ENCODE data around the gene DAAM2.
A peak's percentile ranks its signal among the peaks of the same experiment; 100 is the strongest.

Gene DAAM2

DNA sequence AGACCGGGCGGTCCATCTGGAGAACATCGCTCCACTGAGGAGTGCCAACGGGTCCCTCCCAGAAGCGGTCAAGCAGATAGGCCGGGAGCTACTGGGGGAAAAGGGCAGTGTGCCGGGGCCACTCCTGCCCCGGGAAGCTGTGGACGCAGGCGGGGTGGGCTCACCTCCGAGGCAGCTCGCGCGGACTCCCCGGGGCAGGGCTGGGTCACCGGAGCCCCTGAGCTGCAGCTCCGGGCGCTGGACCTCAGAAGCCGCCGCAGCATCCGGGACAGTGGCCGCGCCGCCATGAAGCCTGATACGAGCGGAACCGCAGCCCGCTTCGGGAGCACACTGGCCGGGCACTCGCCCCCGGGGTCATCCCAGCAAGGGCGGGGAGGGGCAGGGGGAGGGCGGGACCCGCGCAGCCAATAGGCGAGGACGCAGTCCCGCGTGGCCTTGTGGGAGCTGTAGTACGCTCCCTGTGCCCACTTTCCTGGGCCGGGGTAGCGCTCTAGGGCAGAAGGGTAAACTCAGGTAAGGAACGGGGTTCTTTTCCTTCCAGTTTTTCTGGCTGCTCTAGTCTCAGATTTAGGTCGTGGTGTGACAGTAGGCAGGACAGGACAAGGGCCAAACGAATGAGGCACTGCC lies 142.1 kb downstream of the DAAM2 start, which contains the start of gene MOCS1:
MOCS1 (minus strand) TSS at position 332 of the 627 bp plus-strand sequence; CDS start at position 287, 45 bp downstream.
- peak; percentile 66 for DNase-seq

DNA sequence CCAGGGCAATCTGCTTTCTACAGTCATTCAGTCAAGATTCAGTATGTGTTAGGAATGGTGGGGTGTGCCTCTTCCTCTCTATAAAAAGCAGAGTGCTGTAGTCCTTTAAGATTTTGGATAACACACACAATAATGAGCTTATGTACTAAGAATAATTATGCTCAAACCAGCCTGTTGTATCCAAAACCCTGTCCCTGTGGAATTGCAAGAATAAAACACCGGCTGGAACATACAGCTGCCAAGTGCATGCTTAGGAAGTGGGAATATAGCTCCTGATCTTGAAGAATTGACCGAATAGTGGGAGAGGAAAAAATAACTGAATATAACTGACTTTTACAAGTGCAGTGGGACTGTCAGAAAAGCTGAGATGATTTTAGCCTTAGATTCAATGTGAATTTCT lies 143.1 kb downstream of the DAAM2 start:
- no peak for DNase-seq

DNA sequence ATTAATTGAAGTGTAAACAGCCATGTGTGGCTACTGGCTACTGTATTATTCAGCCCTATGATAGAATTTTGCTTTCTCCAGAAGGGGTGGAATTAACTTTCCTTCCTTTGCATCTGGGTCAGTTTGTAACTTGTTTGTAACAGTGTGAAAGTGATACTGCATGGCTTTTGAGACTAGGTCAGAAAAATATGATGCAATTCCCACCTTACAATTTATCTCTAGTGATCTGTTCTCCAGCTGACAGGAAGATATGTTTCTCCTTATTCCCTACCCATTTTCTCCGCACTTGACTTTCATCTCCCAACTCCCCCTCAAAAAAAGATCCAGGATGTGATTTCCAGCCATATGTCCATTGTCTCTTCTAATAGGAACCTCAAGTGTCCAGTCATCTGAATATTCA lies 144.7 kb downstream of the DAAM2 start:
- no peak for DNase-seq

DNA sequence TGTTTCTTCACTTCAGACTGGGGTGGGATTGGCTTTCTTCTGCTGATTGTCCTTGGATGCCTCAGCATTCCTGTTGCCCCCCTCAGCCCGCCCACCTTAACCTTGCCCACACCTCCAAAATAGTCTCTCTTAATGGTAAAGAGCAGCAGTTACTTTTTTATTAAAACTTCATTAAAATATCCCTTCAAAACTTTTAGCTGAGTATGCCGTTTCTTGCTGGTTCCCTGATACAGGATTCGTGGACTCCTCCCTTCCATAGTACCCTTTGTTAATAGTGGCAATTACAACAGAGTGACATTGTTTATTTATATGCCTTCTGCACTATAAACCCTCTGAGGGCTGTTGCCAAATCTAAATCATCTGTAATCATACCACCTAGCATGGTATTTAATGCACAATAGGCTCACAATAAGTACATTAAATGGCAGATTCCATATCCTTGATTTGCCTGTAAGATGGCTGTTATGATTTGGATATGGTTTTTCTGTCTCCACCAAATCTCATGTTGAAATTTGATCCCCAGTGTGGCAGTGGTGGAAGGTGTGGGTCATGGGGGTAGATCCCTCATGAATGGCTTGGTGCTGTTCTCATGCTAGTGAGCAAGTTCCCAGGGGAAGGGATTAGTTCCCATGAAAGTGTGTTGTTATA lies 145.6 kb downstream of the DAAM2 start:
- DNase-seq = no peak

DNA sequence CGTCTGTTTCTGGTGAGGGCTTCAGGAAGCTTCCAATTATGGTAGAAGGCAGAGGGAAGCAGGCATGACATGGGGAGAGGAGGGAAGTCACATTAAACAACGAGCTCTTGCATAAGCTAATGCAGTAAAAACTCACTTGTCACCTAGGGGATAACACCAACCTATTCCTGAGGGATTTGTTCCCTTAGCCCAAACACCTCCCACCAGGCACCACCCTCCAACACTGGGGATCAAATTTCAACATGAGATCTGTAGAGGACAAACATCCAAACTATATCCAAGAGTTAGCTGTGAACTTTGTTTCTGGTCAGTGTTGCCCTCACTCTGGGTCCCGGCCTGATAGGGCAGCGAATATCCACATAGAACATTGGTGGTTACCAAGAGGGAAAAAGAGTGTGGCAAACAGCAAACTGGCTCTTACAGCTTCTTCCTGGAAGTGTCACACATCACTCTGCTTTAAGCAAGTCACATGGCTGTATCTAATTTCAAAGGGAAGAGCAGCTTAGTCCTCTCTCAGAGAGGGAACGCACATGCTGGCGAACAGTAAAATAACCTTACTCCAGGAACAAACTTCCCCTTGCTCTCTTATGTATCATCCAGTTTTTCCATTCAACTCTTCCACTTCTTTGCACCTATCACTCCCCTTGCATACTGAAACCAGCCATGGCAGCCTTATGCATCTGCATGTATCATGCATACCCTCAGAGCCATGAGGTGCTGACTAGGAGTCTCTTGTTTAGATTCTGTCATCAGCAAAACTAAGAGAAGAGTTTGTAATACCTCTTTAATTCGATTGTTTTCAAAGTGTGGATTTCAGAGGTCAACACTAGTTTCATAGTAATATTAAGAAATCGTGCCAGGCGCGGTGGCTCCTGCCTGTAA lies 146.8 kb downstream of the DAAM2 start:
- no peak for DNase-seq

DNA sequence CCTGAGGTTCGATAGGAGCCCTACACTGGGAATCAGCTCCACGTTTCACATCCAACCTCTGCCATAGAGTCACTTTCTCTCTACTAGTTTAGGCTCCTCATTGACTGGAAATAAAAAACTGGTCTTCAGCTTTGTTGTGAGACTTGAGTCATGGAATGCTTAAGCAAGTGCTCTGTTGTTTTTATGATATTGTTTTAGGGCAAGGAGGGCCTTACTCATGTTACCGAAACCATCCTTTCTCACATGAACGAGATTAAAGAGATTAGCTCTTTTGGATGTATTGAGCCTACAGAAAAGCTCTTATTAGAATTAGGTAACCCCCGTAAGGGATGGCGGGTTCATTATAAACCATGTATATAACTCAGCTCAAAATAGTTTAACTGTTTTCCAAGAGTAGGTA lies 149.0 kb downstream of the DAAM2 start:
- no peak for DNase-seq

DNA sequence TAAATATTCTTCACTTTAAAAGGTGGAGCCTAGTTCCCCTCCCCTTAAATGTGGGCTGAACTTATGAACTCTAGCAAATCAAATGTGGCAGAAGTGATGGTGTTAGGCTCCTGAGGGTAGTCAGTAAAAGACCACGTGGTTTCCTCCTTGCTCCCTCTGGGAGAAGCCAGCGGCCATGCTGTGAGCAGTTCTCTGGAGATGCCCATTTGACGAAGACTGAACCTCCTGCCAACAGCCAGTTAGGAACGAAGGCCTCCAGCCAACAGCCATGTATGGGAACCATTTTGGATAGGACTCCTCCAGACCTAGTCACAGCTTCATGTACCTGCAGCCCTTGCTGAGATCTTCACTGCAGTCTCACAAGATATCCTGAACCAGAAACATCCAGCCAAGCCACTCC lies 149.6 kb downstream of the DAAM2 start:
- DNase-seq = no peak

DNA sequence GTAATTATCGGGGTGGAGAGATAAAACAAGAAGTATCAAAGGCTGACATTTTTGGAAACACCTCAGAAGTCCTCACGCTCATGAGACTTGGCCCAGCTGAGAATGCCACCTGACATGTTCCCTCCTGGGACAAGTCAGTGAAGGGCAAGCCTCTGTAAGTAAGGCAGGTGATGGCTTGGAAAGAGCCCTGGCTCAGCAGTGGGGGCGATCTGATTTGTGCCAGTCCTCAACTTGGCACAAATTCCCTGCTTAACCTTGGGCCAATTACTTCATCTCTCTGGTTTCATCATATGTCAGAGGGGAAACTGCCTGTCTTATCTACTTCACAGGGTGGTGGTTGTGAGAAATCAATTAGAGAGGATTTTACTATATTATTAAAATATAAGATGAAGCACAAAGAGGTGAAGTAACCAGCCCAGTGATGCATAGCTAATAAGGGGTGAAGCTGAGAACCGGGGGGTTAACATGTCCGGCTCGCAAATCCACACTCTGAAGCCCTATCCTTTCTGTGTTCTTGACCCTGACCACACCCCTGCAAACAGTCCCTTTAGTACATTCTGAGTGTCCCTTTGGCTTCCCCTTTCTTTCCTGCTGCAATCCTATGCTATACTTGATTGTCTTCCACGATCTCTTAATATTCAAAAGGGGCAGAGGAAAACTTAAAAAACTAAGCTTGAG lies 150.9 kb downstream of the DAAM2 start:
- DNase-seq = no peak

DNA sequence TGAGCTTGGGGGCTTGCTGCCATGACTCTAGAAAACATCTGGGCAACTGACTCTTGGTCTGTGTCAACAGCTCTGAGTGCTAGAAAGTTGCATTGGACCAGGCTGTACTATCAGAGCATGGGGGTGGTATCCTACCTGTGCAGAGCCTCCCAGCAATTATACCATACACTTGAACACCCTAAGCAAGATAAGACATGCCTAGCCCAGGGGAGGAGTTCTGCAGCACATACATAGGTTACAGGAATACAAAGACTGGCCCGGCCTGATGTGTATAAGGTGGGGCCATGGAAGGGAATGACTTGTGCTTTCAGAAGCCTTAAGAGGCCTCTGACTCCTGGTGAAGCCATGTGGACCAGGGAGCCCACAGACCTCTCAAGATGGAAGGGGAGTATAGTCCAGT lies 153.4 kb downstream of the DAAM2 start:
- DNase-seq = no peak

DNA sequence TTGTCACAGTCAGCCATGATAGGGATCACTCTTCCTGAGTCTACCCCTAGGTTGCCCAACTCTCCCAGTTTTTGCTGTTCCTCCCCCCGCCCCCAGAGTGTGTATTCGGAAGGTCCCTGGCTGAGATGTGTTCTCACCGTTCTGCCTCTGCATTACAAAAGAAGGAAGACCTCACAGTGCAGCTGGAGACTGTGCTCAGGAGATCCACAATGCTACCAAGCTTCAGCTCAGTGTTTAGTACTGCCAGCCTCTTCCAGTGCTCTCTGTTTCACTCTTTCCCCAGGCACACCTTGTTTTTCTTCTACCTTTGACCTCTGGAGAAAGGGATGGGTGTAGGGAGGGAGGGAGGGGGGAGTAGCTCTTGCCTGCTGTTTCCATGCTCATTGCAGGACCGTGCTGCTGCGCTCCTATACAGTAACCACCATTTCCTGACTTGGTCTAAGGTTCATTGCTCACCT lies 155.5 kb downstream of the DAAM2 start:
- DNase-seq = no peak

DNA sequence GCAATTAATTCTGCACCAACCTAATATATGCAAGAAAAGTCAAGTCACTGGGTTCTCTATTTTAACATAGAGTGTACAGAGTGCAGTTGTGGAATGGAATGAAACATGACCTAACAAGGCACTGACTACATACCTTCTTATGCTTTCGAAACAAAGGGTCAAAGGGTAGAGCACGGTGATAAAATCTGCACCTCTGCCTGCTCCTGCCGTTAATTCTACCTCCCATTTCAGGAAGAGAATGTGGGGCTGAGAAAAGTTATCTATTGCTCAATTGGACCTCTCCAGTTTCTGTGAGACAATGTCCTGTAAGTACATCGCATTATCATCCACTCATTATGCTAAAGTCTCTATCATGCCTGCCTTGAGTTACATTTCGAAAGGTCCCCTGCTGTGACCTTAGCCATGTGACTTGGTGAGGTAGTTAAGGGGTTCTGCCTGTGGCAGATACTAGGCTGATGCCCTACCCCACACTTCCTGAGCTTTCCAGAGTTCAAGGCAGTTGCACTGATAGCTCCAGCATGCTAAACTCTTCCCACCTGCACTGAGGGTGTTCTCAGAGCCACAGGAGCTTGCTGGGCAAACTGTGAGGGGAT lies 156.1 kb downstream of the DAAM2 start:
- DNase-seq = no peak

DNA sequence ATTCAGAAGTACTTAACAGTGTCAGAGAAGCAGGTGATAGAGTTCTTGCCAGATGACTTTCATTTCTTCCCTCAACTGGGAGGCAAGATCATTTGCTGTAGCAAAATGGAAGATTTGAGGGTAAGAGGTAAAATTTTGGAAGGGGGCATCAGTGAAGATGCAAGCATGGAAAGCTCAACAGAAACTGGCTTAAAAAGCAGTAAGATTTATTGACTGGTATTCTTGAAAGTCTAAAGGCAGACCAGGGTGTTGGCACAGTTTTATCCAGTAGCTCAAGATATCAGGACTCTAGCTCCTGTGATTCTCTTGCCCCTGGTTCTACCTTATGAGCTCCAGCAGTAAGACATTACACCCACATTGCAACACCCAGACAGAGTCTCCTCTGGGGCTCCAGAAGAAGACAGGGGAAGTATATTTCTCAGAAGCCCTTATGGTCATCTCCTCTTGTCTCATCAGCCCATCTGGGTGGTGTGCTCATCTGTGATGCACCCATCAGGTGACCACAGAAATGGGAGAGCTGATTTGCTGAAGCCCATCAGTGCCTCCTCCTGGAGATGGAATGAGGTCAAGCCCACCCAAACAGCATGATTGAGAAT lies 158.0 kb downstream of the DAAM2 start:
- no peak for DNase-seq

DNA sequence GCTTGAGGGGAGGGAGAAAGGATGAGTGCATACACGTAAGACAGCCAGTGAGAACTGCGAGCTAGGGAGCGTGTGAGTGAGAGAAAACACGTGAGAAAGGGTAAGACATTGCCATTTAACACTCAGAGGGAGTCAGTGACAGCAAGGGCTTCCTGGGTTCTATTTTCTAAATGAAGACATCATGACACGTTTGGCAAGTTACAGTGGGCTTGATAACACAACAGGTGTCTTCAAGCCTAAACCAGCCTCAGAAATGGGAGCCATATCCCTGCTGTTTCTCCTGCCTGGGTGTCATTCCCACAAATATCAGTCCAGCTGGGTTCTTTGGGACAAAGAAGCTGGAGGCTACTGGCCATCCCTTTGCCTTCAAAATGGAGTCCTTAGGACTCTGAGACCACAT lies 159.0 kb downstream of the DAAM2 start:
- no peak for DNase-seq

DNA sequence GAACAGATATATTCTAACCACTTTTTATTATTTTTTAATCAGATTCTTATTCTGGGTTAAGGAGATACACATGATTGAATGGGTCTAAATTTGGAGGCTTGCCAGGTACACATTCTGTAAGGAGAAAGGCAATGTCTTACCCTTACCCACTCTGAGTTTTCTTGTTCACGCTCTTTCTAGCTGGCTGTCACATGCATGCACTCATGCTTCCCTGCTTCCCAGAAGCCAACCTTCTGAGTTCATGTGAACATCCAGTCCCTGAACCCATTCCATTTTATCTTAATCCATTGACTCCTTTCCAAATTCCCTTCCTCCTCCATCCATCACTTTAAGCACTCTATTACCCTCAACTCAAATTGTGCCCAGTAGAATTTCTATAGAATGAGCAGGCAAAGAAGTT lies 159.5 kb downstream of the DAAM2 start:
- no peak for DNase-seq

DNA sequence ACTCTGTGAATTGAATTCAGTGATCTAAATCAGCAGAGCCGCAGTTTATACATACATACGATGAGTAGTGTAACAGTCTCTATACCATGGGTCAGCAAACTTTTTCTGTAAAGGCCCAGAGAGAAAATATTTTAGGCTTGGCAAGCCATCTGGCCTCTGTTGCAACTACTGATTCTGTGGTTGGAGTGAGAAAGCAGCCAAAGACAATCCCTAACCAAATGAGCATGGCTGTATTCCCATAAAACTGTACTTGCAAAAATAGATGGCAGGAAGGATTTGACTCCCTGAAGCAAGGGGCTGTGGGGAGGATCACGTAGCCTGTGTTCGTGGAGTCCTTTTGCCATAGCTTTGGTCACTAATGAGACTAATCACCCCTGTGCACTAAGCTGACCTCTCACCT lies 160.0 kb downstream of the DAAM2 start:
- no peak for DNase-seq

DNA sequence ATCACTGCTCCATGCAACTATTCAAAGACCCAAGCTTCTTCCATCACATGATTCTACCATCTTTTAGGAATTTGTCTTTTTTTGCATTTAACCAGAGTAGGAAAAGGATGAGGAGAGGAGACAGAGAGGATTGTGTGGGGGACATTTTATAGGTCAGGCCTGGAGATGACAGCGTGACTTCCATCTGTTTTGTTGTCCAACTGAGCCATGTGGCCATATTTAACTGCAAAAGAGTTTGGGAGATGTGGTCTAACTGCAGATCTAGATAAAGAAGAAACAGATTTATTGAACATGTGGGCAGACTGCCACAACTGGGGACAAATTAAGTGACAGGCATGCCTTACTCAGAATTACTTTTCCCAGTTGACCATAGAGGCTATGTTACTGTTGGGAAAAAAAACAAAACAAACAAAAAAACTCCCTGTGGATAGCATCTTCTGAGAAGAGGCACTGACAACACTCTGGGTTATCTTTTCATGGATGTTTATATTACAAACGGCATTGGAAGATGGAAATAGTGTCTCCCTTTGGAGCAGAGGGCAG lies 161.0 kb downstream of the DAAM2 start:
- DNase-seq = no peak

Data from 8988T (cell line).